ENCODE data around the gene ECPAS.

The ECPAS gene

GRCh38 chr9:111413996-111414395 lies 70.2 kb downstream of the ECPAS start:
- DNase-seq: no peak

GRCh38 chr9:111412280-111412679 lies 71.9 kb downstream of the ECPAS start:
- DNase-seq: no peak

GRCh38 chr9:111411266-111411665 lies 72.9 kb downstream of the ECPAS start:
- DNase-seq: no peak

- DNase-seq: no peak
Measured at GRCh38 chr9:111407813-111408212, 76.4 kb downstream of the ECPAS start.

GRCh38 chr9:111405701-111406100 lies 78.5 kb downstream of the ECPAS start:
- DNase-seq: no peak

GRCh38 chr9:111401486-111401885 lies 82.7 kb downstream of the ECPAS start:
- DNase-seq: peak; percentile 11

GRCh38 chr9:111400564-111400898 lies 83.7 kb downstream of the ECPAS start:
- DNase-seq: no peak

- peak; percentile 22 for DNase-seq
Measured at GRCh38 chr9:111399772-111400563, 84.2 kb downstream of the ECPAS start.

GRCh38 chr9:111399211-111399739 lies 84.9 kb downstream of the ECPAS start:
- no peak for DNase-seq

- DNase-seq: no peak
Measured at GRCh38 chr9:111393971-111394370, 90.2 kb downstream of the ECPAS start.

GRCh38 chr9:111389406-111389805 lies 94.8 kb downstream of the ECPAS start:
- DNase-seq: no peak

GRCh38 chr9:111386386-111386785 lies 97.8 kb downstream of the ECPAS start:
- DNase-seq: no peak

GRCh38 chr9:111381006-111381405 lies 103.2 kb downstream of the ECPAS start:
- no peak for DNase-seq

GRCh38 chr9:111375817-111376564 lies 108.2 kb downstream of the ECPAS start:
- no peak for DNase-seq

- no peak for DNase-seq
Measured at GRCh38 chr9:111375062-111375461, 109.1 kb downstream of the ECPAS start.

- no peak for DNase-seq
Measured at GRCh38 chr9:111372297-111372696, 111.9 kb downstream of the ECPAS start.

- DNase-seq: no peak
Measured at GRCh38 chr9:111366978-111367377, 117.2 kb downstream of the ECPAS start.

- no peak for DNase-seq
Measured at GRCh38 chr9:111362526-111362925, 121.7 kb downstream of the ECPAS start.

- DNase-seq: no peak
Measured at GRCh38 chr9:111360881-111361280, 123.3 kb downstream of the ECPAS start.

- DNase-seq: peak; percentile 88
Measured at GRCh38 chr9:111356481-111357244, 127.5 kb downstream of the ECPAS start.

GRCh38 chr9:111352545-111352944 lies 131.6 kb downstream of the ECPAS start:
- DNase-seq: no peak

GRCh38 chr9:111350556-111350955 lies 133.6 kb downstream of the ECPAS start:
- DNase-seq: peak; percentile 64

- no peak for DNase-seq
Measured at GRCh38 chr9:111349766-111350165, 134.4 kb downstream of the ECPAS start.

Data from fibroblast of skin of scalp (primary cell).